Ishikawa (cell line): ENCODE results near the gene SNAP29.

Experiments
- CREB1 ChIP-seq: IDR thresholded peaks from 2 replicates; pipeline ENCODE4 v1.6.1; 2012; ENCODE audit warnings: low read depth
- EP300 ChIP-seq: IDR thresholded peaks from 2 replicates; pipeline ENCODE4 v1.6.1; 2012; ENCODE audit warnings: borderline replicate concordance
- RAD21 ChIP-seq: IDR thresholded peaks from 2 replicates; pipeline ENCODE4 v1.6.1; 2012; ENCODE audit warnings: low read depth
- TAF1 ChIP-seq: IDR thresholded peaks from 2 replicates; pipeline ENCODE4 v1.6.1; 2012; ENCODE audit warnings: low read depth, mild to moderate bottlenecking
- YY1 ChIP-seq: IDR thresholded peaks from 2 replicates; pipeline ENCODE4 v1.6.1; 2012; ENCODE audit warnings: low read depth
- ZBTB7A ChIP-seq: IDR thresholded peaks from 2 replicates; pipeline ENCODE4 v1.6.1; 2012; ENCODE audit warnings: low read depth
- TF ChIP-seq, protein P1 (sequence below): IDR thresholded peaks from 2 replicates; pipeline ENCODE4 v1.6.1; 2012; ENCODE audit warnings: low read depth, mild to moderate bottlenecking

DNA sequence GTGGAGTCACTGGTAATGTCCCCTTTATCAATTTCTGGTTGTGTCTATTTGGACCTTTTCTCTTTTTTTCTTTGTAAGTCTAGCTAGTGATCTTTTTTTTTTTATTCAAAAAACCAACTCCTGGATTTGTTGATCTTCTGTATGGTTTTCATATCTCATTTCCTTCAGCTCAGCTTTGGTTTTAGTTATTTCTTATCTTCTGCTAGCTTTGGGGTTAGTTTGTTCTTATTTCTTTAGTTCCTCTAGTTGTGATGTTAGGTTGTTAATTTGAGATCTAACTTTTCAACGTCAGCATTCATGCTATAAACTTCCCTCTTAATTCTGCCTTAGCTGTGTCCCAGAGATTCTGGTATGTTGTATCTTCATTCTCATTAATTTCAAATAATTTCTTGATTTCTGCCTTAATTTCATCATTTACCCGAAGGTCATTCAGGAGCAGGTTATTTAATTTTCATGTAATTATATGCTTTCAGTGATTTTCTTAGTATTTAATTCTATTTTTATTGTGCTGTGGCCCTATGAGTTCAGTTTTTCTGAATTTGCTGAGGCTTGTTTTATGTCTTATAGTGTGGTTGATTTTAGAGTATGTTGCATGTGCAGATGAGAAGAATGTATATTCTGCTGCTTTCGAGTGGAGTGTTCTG, 29.2 kb upstream of the SNAP29 start:
- no peak for TF ChIP-seq RAD21
- TF ChIP-seq CREB1: no peak
- TF ChIP-seq, protein P1, sequence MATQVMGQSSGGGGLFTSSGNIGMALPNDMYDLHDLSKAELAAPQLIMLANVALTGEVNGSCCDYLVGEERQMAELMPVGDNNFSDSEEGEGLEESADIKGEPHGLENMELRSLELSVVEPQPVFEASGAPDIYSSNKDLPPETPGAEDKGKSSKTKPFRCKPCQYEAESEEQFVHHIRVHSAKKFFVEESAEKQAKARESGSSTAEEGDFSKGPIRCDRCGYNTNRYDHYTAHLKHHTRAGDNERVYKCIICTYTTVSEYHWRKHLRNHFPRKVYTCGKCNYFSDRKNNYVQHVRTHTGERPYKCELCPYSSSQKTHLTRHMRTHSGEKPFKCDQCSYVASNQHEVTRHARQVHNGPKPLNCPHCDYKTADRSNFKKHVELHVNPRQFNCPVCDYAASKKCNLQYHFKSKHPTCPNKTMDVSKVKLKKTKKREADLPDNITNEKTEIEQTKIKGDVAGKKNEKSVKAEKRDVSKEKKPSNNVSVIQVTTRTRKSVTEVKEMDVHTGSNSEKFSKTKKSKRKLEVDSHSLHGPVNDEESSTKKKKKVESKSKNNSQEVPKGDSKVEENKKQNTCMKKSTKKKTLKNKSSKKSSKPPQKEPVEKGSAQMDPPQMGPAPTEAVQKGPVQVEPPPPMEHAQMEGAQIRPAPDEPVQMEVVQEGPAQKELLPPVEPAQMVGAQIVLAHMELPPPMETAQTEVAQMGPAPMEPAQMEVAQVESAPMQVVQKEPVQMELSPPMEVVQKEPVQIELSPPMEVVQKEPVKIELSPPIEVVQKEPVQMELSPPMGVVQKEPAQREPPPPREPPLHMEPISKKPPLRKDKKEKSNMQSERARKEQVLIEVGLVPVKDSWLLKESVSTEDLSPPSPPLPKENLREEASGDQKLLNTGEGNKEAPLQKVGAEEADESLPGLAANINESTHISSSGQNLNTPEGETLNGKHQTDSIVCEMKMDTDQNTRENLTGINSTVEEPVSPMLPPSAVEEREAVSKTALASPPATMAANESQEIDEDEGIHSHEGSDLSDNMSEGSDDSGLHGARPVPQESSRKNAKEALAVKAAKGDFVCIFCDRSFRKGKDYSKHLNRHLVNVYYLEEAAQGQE: no peak
- TF ChIP-seq YY1: no peak
- TF ChIP-seq ZBTB7A: no peak
- no peak for TF ChIP-seq TAF1
- TF ChIP-seq EP300: no peak
